ENCODE measurements around the gene RNF227.

- TF ChIP-seq CTCF (conservative IDR thresholded peaks at IDR 0.05; ENCODE audit: low read length) (no peak), EZH2phosphoT487 (IDR thresholded peaks at IDR 0.05; ENCODE audit: borderline replicate concordance, low read depth, low read length) (no peak)
These were observed 11.5 kb upstream of the RNF227 start for GRCh38 chr17:7927596-7927995.

All from OCI-LY7 (cell line).